Measurements from ENCODE around the gene ANKH.

The ANKH gene

DNA sequence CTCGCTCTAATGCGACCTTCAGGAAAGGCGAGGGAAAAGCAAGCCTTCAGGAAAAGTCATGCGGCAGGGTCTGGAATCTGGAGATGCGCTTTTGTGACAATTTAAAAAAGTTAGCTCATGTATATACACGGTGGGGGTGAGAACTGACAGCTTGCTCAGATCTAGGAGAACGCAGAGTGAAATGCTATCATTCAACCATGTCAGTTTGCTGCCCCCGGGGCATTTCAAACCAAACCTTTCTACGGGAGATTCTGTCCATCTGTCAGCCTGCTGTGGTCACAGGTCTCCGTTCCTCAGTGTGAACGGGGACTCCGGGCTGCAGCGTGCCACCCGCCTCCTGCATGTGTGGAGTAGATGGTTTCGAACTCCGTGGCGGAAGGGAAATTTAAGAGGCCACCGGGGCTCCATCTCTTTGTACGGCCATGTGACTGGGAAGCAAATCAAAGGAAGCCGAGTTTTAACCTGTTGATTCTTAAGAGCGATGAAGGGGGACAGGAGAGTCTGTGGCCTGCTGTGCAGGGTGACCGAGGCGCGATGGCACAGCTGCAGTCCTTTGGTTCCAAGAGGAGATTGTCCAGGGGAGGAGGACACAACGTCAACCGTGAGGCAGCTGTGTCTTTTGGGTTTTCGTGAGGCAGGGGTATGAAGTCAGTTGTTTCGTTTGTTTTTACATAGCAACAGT lies 161.1 kb downstream of the ANKH start:
- DNase-seq = no peak

DNA sequence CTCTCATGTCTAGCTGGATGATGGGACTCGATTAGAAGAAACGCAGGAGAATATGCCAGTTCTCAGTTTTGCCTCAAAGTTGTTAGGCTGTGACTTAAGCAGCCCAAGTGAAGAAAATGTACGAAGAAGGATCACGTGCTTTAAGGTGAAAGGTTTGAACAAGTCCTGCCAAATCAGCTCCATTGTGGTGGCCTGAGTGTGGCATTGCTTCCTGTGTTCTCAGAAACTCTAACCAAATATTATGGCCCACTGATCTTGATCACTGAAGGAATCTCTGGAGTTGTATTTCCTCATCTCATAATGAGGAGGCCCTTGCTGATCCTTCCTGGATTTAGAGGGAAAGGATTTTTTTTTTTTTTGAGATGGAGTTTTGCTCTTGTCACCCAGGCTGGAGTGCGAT lies 163.0 kb downstream of the ANKH start:
- no peak for DNase-seq

DNA sequence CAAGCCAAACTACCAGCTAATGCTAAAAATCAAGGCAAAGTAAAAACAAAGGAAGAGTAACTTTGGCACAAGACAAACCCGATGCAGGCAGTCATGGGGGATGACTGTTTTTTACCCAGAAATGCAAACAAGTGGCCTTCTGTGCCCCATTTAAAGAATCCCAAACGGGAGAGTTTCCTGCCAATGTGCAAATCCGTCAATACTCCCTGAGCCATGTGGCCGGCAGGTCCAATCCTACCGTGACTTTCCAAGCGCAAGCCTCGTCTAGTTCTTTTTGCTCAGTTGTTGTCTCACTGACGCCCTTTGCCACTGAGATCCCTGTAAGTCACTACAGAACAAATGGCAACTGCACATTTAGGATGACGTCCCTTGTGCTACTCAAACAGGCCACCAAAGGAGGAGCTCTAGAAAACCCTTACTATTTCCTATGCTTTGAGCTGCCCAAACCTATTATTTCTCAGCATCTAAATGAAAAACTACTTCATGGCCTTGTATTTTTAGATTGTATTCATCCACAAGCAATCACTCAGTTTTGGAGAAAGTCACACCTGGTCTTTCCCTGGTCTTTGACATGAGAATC lies 163.7 kb downstream of the ANKH start:
- no peak for DNase-seq

DNA sequence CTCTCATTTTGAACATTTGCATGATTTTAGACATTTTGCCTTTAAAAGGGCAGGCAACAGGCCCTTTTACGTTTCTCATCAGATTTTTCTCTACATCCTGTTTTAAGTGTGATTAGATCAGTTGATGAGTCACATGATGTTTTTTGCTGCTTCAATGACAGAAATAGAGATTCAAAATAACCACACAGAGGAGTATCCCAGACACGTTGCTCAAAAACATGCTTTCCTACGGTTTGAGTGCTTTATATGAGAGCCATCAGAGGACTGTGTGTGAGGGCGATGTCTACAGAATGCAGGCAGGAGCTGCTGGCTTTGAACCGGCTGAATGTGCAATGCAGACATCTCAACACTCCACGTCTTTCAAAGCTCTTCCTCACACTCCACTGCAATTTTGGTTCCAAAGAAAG lies 165.0 kb downstream of the ANKH start:
- no peak for DNase-seq

DNA sequence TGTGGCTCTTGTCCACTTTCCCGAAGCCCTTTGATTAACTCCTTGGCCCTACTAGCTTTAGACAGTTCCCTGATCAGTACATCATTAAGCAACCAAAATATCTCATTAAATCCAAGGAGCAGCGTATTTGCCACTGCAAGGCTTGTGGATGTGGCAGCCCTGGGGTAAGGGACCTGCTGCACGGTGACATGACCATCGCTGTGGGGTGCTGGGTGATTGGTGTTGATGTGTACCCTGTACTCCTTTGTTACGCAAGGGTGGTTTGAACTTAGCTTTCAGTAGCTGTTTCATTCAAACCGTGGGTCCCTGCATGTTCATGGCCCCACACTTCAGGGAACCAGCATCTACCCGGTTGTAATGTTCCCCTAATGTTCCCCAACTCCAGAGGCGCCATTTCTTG lies 166.0 kb downstream of the ANKH start:
- DNase-seq = no peak

DNA sequence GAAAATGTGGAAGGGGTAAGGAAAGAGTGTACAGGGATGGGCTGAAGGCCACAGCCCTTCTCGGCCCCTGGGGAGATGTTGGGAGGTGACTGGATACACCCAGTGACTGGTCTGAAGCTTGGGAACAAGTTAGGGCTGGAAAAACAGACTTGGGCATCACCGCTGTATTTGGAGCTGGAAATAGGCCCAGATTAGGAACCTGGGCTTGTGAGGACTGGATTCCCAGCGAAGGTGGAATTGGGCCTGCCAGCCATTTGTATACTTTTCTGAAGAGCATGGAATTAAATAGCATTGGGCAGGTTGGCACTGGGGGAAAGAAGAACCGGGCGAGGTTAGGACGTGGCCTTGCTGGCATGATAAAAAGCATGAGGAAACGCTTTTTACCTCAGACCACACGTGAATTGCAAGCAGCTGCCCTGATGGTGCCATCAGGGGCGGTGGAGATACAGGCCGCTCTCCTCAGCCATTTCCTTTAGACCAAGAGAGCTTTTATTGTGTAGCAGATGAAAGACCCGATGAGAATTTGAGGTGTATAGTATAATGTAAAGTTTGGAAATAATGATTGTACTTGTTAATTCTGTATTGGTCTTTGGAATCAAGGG lies 169.2 kb downstream of the ANKH start:
- no peak for DNase-seq

DNA sequence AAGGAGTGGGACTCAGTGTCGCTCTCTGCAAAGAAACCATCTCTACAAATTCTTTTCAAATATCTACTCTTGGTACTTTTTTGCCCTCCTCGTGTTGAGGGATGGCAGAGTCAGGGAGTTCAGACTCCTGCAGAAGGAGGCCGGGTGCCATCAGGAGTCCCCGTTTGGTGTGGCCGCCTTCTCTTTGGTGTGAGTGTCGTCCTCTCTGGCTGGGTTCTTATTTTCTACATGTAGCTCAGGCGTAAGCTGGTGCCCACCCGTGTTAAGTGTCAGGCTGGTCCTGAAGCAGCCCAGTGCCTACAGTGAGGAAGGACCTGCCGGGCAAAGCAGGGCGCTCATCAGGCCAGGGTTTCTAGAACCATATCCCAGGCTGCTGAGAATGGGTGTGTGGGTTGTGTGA lies 170.0 kb downstream of the ANKH start:
- DNase-seq = no peak

DNA sequence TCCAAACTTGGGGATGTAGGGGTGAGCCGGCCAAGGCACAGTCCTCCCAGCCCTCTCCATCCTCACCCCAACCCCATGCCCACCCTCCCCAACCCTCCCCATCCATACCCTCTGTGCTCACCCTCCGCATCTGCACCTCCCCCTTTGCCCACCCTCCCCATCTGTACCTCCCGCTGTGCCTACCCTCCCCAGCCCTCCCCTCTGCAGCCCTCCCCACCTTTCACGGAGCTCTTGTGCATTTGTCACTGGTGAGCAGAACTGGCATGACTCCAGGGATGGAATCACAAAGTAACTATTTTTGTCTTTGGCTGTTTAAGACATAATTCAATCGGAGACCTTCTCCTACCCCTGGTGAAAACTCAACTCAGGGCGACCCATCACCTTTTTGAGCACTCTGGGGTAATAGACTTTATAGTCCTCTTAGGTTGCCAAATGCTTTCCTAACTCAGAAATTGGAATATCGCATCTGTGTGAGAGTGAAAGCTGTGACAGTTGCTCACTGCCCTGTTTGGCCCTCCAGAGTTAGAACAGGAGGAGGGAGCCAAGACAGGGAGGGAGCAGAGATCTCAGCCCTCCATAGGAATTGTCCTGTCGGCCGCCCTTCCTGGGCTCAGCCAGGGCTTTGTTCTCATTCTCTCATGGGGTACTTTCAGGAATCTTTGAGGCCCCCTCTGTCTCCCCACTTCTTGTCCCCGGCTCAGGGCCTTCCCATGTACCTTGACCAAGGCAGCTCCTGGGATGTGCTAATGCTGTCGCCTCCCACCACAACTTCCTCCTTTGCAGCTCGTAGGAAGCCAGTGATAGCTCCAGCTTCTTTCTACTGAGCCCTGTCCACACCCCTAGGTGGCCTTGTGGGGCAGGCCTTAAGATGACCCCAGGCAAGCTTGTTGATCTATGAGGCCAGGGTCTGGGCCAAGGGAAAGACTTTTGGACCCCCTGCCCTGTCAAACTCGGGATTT lies 170.8 kb downstream of the ANKH start:
- DNase-seq = no peak

DNA sequence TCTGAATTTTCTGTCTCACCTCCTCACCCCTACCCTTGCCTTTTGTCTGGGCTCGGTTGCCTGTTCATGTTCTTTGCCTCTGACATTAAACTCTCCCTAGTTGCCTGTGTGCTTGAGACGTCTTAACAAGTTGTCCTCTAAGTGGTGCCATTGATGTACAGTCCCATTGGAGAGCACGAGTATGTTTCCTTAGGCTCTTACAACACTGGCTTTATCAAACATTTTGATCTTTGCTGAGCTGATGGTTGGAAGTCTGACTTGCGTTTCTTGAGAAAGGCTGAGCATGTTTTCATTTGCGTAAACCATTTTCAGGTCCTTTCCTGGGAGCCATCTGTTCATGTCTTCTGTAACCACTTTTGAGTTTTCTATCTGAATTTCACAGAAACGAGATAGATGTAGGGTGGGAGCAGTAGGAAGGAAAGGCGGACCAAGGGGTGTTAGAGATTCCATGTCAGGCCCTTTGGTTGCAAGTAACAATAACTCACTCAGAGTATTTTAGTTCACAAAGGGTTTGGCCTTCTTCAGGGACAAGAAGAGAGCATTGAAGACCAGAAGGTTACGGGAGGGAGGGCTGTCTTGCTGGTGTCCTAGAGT lies 171.7 kb downstream of the ANKH start:
- no peak for DNase-seq

DNA sequence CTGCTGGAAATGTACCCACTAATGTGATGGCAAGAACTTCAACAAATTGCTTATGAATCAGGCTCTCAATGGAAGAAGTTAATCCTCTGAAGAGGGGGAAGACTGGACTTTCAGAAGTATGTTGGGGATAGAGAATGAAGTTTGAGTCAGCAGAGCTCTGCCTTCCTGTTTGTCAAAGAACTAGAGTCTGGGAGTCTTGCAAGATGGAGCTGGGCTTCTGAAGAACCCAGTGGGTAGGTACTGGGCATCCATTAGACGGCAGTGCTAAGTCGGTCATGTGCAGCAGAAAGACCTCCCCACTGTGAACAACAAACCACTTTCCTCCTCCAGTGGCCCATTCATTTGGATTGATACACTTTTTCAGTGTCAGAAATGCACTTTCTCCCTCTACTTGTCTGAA lies 172.4 kb downstream of the ANKH start:
- DNase-seq = no peak

DNA sequence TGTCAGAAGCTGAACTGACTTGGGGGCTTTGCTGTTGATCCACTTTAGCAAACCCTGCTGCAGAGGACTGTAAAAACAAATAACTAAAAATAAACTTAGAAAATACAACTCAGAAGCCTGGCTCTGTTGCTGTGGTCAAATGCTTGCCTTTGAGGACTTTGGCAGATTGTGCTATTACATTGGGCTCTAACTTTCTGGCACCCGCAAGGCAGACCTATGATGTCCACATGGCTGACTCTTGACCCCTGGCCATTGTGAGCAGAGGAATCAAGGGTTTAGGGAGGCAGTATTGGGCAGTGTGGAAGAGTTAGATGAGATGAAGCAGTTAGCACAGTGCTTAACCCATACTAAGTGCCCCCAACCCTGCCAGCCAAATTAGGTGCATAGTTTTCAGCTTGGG lies 173.1 kb downstream of the ANKH start:
- no peak for DNase-seq

DNA sequence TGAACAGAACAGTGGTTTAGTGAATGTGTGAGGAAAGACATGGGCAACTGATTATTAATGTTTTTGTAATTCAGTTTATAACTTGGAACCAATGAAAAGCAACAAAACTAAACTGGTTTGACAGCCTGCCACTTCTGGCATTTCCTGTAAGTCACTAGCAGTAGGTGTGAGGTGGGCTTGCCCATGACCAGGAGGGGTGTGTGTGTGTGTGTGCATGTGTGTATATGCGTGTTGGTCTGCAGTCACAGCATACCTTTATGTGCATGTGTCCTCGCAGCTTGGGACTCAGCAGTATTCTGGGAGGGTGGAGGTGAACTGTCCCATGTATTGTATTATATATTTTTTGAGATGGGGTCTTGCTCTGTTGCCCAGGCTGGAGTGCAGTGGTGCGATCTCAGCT lies 174.7 kb downstream of the ANKH start:
- DNase-seq = no peak

DNA sequence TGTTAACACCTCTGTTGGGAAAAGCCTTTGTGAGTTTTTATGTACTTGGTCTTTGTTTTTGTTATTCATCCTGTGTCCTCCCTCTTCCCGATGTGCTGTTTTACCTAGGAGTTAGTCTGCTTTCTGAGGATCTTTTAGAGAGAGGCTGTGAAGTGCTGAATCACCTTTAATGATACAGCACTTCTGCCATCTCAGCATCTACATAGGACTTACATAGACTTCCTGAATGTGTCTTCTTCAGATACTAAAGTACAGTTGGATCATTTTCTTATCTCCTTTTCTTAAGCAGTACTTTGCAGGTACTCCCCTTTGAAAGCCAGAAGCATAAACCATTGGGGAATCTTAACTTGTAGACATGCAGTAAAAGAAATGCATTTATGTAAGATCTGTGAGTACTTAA lies 175.5 kb downstream of the ANKH start:
- no peak for DNase-seq

DNA sequence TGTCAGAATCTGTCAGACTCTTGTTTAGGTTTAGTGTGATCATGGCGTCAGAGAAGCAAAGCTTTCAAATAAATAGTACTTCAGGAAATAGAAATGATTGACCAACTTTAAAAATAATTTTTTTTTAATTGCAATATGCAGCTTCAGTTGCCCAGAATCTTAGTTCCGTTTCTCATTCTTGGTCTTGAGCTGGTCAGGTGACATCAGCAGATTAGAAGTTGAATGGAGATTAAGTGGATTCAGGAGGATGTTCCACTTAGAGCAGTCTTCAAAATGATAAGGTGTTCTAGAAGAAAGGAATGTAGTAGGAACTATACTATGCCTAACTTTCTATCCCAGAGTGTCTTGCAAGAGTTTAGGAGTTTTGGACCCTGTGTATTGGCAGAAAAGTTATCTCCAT lies 176.4 kb downstream of the ANKH start:
- DNase-seq = no peak

DNA sequence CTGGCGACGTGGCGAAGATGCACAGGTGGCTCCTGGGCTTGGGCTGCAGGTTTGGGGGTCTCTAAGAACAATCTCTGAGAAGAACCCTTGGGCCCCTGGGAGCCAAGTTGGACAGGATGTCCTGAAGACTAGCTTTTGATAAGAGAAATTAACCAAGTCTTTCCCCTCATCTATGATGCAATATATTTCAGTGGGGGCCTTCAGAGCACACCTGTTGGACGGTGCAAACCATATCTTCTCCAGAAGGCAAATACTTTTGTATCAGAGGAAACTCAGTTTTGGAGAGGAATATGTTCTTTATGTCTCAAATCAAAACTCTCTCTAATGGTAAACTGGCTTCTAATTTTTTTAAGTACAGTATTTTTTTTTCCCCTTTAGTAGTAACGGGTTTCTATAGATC lies 178.5 kb downstream of the ANKH start:
- no peak for DNase-seq

DNA sequence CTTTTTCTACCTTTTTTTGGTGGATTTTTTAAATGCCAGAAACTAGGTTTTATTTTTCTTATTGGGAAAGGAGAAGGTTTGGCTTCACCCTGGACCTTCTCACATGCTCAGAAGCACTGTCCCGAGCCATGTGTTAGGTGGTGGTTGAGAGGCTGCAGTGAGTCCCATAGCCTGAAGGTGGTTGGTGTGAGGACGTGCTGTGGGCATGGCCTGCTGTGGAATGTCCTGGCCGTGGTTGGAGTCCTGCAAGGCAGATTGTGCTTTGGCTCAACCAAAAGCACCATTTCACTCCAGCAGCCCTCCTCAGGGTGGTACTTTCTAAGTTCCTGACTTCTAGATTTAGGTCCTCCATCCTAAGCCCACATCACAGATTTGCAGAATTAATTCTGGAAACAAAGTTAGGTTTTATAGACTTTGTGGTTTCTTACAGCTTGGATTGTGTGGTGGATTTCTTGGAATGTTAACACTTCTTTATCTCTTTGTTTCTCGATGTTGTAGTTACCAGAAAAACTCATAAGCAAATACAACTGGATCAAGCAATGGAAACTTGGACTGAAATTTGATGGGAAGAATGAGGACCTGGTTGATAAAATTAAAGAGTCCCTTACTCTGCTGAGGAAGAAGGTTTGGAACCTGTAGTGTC lies 184.4 kb downstream of the ANKH start:
- DNase-seq = no peak

DNA sequence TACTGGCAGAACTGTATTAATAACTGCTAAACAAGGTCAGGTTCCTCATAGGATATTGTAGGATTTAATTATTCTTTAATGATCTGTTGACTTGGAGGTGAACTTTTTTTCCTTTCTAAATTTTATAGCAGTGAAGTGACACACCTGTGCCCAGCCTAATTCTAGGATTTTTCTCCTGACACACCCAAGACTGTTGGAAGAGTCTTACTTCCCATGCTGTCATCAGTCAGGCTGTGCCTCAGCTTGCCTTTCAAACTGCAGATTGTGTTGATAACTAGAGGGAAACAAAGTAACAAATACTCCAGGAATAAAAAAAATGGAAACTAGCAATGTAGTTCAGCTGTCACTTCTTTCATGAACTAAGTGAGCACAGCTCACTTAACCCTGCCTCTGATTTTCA lies 185.1 kb downstream of the ANKH start:
- no peak for DNase-seq

DNA sequence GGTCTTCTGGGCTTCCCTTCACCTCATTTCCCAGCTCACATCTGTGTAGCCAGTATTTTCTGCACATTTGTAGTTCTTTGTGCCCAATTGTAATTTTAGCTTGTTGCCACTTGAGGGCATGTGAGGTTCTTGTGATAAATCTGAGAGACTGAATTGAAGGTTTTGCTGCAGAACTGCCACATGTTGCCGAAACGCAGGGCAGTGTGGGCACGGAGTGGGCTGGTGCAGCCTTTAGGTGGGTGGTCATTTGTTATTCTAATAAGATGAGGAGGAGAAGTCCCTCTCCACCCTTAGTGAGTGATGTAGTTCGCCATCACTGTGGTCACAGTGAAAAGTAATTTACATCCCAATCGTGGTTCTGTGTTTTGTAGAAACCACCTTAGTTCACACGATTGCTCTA lies 185.8 kb downstream of the ANKH start:
- DNase-seq = peak; percentile 16

DNA sequence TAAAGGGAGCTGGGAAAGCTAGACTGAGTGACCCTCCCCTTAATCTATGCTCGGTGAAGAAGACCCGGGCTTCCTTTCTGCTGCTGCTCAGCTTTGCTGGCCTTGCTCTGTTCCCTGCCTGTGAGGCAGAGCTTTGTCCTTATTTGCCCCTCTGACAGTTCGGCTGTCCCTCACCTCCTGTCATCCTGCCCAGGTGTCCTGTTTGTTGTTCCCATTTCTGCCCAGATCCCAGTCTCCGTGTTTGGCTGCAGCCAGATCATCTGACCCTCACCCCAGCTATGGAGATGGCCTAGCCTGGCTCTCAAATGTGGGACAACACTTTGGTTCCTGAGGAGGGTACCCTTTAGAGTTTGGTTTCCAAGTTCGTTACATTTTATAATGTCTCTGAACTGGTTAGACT lies 186.8 kb downstream of the ANKH start:
- DNase-seq = no peak

DNA sequence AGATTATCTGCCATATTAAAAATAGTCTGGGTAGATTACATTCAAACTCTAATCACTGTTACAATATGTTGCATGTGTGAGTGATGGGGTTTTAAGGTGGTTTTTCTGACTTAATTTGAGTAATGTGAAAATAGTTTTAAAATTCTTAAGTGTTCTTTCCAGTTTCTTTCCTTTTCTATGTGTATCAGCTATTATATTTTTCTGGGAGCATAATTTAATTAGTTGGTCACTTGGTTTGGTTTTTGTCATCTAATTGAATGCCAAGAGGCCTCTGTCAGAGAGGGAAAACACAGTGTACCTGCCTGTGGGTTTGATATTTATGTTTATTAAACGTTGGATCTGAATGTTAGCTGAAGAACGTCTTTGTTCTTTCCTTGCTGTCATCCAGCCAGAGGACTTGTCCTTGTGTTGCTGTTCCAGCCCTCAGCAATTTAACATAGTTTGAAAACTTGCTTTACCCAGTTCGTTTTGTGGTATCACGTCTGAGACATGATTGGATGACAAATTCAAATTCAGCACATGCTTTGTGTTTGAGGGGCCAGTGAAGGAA lies 187.6 kb downstream of the ANKH start:
- DNase-seq = no peak

DNA sequence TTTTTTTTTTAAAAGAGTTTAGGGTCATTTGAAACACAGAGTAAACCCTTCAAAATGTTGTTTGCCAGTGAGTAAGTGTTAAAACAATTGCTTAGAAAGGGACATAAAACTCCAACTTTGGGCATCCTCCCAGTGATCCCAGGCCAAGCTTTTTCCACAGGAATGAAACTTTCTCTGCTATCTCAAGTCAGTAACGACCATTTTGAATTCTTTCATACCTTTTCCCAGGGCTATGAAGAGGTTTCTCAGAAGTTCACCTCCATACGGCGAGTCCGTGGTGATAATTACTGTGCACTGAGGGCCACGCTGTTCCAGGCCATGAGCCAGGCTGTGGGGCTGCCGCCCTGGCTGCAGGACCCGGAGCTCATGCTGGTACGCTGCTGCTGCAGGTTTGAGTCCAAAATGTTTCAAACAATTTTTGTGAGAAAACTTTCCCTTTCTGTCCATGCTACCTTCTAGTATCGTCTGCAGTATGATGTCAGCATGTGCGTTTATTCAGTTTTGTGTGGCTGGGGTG lies 190.3 kb downstream of the ANKH start:
- no peak for DNase-seq

DNA sequence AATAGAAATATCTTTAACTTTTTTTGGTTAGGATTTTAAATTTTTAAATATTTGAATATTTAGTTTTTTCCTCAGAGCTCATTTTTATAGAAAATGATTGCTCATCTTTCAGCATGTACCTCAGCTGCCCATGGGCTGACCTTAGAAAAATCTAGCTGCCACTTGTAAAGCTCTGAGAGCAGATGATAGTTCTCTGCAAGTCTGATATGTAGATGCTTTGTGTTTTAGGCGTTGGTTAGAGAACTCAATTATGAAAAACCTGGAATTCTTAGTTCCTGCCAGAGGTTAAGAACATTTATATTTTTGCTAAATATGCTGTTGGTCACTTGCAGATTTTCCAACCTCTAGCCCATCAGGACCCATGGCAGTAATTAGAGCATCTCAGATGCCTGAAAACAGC lies 192.0 kb downstream of the ANKH start:
- no peak for DNase-seq
